GM18519 (cell line): ENCODE data around the gene CHTF18.
"Not testable (repeated sequence)": the region's sequence is repeated elsewhere in the genome, so short reads cannot be mapped to it uniquely, and the experiment has no call there.

Experiments used
- ATAC-seq: cut with Tn5 transposase; IDR thresholded peaks from one replicate; pipeline ENCODE4 v1.9.1; 2021; ENCODE audit warnings: mild to moderate bottlenecking, moderate library complexity; ENCODE audit not compliant: unreplicated experiment, low FRiP score

Gene CHTF18

GRCh38 chr16:802914-803753 lies 14.7 kb downstream of the CHTF18 start:
- no peak for ATAC-seq

- no peak for ATAC-seq
Measured at GRCh38 chr16:803754-804080, 15.3 kb downstream of the CHTF18 start.

- ATAC-seq: no peak
Measured at GRCh38 chr16:804193-805048, 16.0 kb downstream of the CHTF18 start.

GRCh38 chr16:805474-805873 lies 17.1 kb downstream of the CHTF18 start:
- ATAC-seq: no peak

- peak; percentile 48 for ATAC-seq
Measured at GRCh38 chr16:807347-808084, 19.1 kb downstream of the CHTF18 start.

- ATAC-seq: no peak
Measured at GRCh38 chr16:808085-808386, 19.6 kb downstream of the CHTF18 start.

- ATAC-seq: no peak
Measured at GRCh38 chr16:813204-813915, 24.9 kb downstream of the CHTF18 start.

- ATAC-seq: no peak
Measured at GRCh38 chr16:813916-814412, 25.5 kb downstream of the CHTF18 start.

- no peak for ATAC-seq
Measured at GRCh38 chr16:814974-815373, 26.6 kb downstream of the CHTF18 start.

GRCh38 chr16:815861-816260 lies 27.4 kb downstream of the CHTF18 start:
- ATAC-seq: no peak

- no peak for ATAC-seq
Measured at GRCh38 chr16:817001-817906, 28.8 kb downstream of the CHTF18 start.

GRCh38 chr16:818132-818531 lies 29.7 kb downstream of the CHTF18 start:
- no peak for ATAC-seq

GRCh38 chr16:818592-818991 lies 30.2 kb downstream of the CHTF18 start:
- no peak for ATAC-seq

GRCh38 chr16:819336-820043 lies 31.1 kb downstream of the CHTF18 start:
- no peak for ATAC-seq

- ATAC-seq: not testable (repeated sequence)
Measured at GRCh38 chr16:820044-820408, 31.6 kb downstream of the CHTF18 start.

- no peak for ATAC-seq
Measured at GRCh38 chr16:820748-821147, 32.3 kb downstream of the CHTF18 start.

- ATAC-seq: no peak
Measured at GRCh38 chr16:821751-822150, 33.3 kb downstream of the CHTF18 start.

- ATAC-seq: no peak
Measured at GRCh38 chr16:822174-822908, 33.9 kb downstream of the CHTF18 start.
